ENCODE data around the gene GPR141. TPM values are rescaled to one million over a fixed set of nuclear protein-coding genes. Genes with fewer than 3 reads are reported as not detected.

GPR141 gene
- total RNA-seq: 0.33 TPM
- long read RNA-seq: 0 reads

GRCh38 chr7:37683246-37684120 lies at the start of gene GPR141:
GPR141 (plus strand) TSS chr7:37683766; CDS start chr7:37740394, 56,628 bp downstream.
- no peak within 1 kb of the TSS for H3K27ac ChIP-seq (replicated peaks)
- no peaks in the 10 kb centered on the region for H3K27me3 ChIP-seq (ENCODE audit: low read depth)
- no peaks in the 10 kb centered on the region for H3K4me1 ChIP-seq
- no peaks in the 10 kb centered on the region for H3K36me3 ChIP-seq
- H3K9me3 ChIP-seq (replicated peaks): no peaks in the 10 kb centered on the region
- no peak within 1 kb of the TSS for H3K4me3 ChIP-seq
- no peak for TF ChIP-seq CTCF (IDR thresholded peaks at IDR 0.05; ENCODE audit: borderline replicate concordance)
- DNase-seq: no peak
- intact Hi-C loops (cut with micrococcal nuclease): no loop called here

- Histone ChIP-seq H3K27ac (replicated peaks) (no peak overlapping the region), H3K4me3 (no peak overlapping the region), H3K36me3 (no peaks in the 10 kb centered on the region), H3K9me3 (replicated peaks) (peaks cover 47% of the 10 kb centered on the region), H3K4me1 (no peaks in the 10 kb centered on the region), H3K27me3 (ENCODE audit: low read depth) (no peaks in the 10 kb centered on the region)
- no peak for TF ChIP-seq CTCF (IDR thresholded peaks at IDR 0.05; ENCODE audit: borderline replicate concordance)
- no peak for DNase-seq
- intact Hi-C loops (cut with micrococcal nuclease): no loop called here
Observed at GRCh38 chr7:37635346-37635745, 48.2 kb upstream of the GPR141 start.

GRCh38 chr7:37642028-37642540 lies 41.5 kb upstream of the GPR141 start:
- H3K27ac ChIP-seq (replicated peaks): no peak overlapping the region
- H3K4me1 ChIP-seq: no peaks in the 10 kb centered on the region
- no peak for TF ChIP-seq CTCF (IDR thresholded peaks at IDR 0.05; ENCODE audit: borderline replicate concordance)
- DNase-seq: no peak
- H3K9me3 ChIP-seq (replicated peaks): peaks cover 21% of the 10 kb centered on the region
- no peaks in the 10 kb centered on the region for H3K36me3 ChIP-seq
- H3K4me3 ChIP-seq: no peak overlapping the region
- intact Hi-C loops (cut with micrococcal nuclease): no loop called here
- no peaks in the 10 kb centered on the region for H3K27me3 ChIP-seq (ENCODE audit: low read depth)

GRCh38 chr7:37643876-37644275 lies 39.7 kb upstream of the GPR141 start:
- no peak for TF ChIP-seq CTCF (IDR thresholded peaks at IDR 0.05; ENCODE audit: borderline replicate concordance)
- intact Hi-C loops (cut with micrococcal nuclease): no loop called here
- no peak for DNase-seq

GRCh38 chr7:37645282-37646050 lies 38.1 kb upstream of the GPR141 start:
- TF ChIP-seq CTCF (IDR thresholded peaks at IDR 0.05; ENCODE audit: borderline replicate concordance): no peak
- no peak for DNase-seq
- H3K27me3 ChIP-seq (ENCODE audit: low read depth): no peaks in the 10 kb centered on the region
- no peaks in the 10 kb centered on the region for H3K4me1 ChIP-seq
- H3K4me3 ChIP-seq: no peak overlapping the region
- H3K36me3 ChIP-seq: no peaks in the 10 kb centered on the region
- H3K9me3 ChIP-seq (replicated peaks): peaks cover 3% of the 10 kb centered on the region
- intact Hi-C loops (cut with micrococcal nuclease): no loop called here
- H3K27ac ChIP-seq (replicated peaks): no peak overlapping the region

More at GRCh38 chr7:37643876-37644275, 39.7 kb upstream of the GPR141 start:
- Histone ChIP-seq H3K36me3 (no peaks in the 10 kb centered on the region), H3K27me3 (ENCODE audit: low read depth) (no peaks in the 10 kb centered on the region), H3K9me3 (replicated peaks) (peaks cover 9% of the 10 kb centered on the region), H3K27ac (replicated peaks) (no peak overlapping the region), H3K4me3 (no peak overlapping the region), H3K4me1 (no peaks in the 10 kb centered on the region)
